ENCODE measurements around the gene PASK. TPM values are rescaled to one million over a fixed set of nuclear protein-coding genes. Genes with fewer than 3 reads are reported as not detected.

The PASK gene
- total RNA-seq, 5 donors from 2014 or later (not counting 1 experiment from before 2014, with no cell fraction given) = 80.5 to 272 (median 167) TPM

DNA sequence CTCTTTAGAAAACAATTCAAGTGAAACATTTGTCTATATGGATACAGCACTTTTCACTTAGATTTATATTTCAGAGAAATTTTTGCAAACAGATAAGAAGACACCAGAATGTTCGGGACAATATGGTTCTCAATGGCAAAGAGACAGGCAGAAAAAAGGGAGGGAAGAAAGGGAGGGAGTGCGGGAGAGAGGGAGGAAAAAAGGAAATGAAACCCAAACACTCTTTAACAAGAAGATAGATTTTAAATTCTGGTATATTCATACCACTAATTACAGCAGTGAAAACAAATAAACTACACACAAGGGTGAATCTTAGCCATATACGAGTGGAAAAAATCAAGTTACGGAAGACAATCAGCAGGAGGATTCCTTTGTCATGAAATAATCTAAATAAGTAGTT, 3.0 kb downstream of the PASK start:
- DNase-seq = no peak
- POLR2A ChIA-PET = no interaction called here

GRCh38 chr2:241142593-241142992, 6.7 kb downstream of the PASK start:
- Histone ChIP-seq H3K27me3 (replicated peaks in 1 of 2; ENCODE audit: control insufficient read depth in 2 of 2, extremely low read depth in 1 of 2, insufficient read depth in 2 of 2, low read length in 1 of 2) (no peaks in the 10 kb centered on the region), H3K4me1 (ENCODE audit: control insufficient read depth in 1 of 2, extremely low read depth in 1 of 2, insufficient read depth in 2 of 2, low read length in 2 of 2) (peaks cover 0 to under 1% of the 10 kb centered on the region in 2 experiments), H3K36me3 (ENCODE audit: control insufficient read depth in 2 of 2, extremely low read depth in 1 of 2, insufficient read depth in 1 of 2, low read length in 1 of 2) (peaks cover 8 to 38% of the 10 kb centered on the region in 2 donors), H3K4me3 (ENCODE audit: control insufficient read depth in 1 of 2, extremely low read depth in 1 of 2, low read length in 1 of 2) (no peak overlapping the region), H3K27ac (ENCODE audit: low read length) (no peak overlapping the region), H3K9me3 (no peaks in the 10 kb centered on the region)
- Mint-ChIP-seq H3K4me1 (peaks cover 4 to 27% (median 15%) of the 10 kb centered on the region in 3 donors), H3K27ac (no peak overlapping the region), H3K4me3 (no peak overlapping the region), H3K27me3 (no peaks in the 10 kb centered on the region), H3K36me3 (peaks cover 34% of the 10 kb centered on the region), H3K9me3 (no peaks in the 10 kb centered on the region)
- ChIA-PET CTCF (interaction anchor here in 1 of 2 donors (0.6 kb wide), 1 partner anchor 11 kb away, joined by 10 read pairs; no protein-coding TSS in a partner anchor), POLR2A (no interaction called here)
- DNase-seq = no peak
- no peak for ATAC-seq (replicated peaks in 1 of 4)
- WGBS (ENCODE audit: insufficient coverage) = 84% methylated on average over 8 of the region's 9 CpGs

More for the DNA sequence above, 3.0 kb downstream of the PASK start:
- H3K9me3 Mint-ChIP-seq = no peaks in the 10 kb centered on the region
- Histone ChIP-seq H3K27ac (ENCODE audit: low read length) (no peak overlapping the region), H3K36me3 (ENCODE audit: control insufficient read depth in 2 of 2, extremely low read depth in 1 of 2, insufficient read depth in 1 of 2, low read length in 1 of 2) (peaks cover 8 to 10% of the 10 kb centered on the region in 2 donors), H3K4me3 (ENCODE audit: control insufficient read depth in 1 of 2, extremely low read depth in 1 of 2, low read length in 1 of 2) (no peak overlapping the region), H3K9me3 (no peaks in the 10 kb centered on the region), H3K4me1 (ENCODE audit: control insufficient read depth in 1 of 2, extremely low read depth in 1 of 2, insufficient read depth in 2 of 2, low read length in 2 of 2) (peaks cover 9 to 19% of the 10 kb centered on the region in 2 experiments), H3K27me3 (replicated peaks in 1 of 2; ENCODE audit: control insufficient read depth in 2 of 2, extremely low read depth in 1 of 2, insufficient read depth in 2 of 2, low read length in 1 of 2) (no peaks in the 10 kb centered on the region)
- peaks cover 17% of the 10 kb centered on the region for H3K36me3 Mint-ChIP-seq
- H3K4me3 Mint-ChIP-seq = peak overlapping the region in 2 of 3 donors; percentile 9 to 100
- WGBS (ENCODE audit: insufficient coverage) = no CpG with 5 or more reads among the region's 4 CpGs
- CTCF ChIA-PET = interaction anchor here in 1 of 2 donors (1.2 kb wide), 1 partner anchor 51 kb away, joined by 3 read pairs; no protein-coding TSS in a partner anchor
- peaks cover 24 to 54% (median 34%) of the 10 kb centered on the region in 3 donors for H3K4me1 Mint-ChIP-seq
- no peaks in the 10 kb centered on the region for H3K27me3 Mint-ChIP-seq
- ATAC-seq (replicated peaks in 1 of 4) = no peak
- H3K27ac Mint-ChIP-seq = no peak overlapping the region

GRCh38 chr2:241142063-241142462, 7.2 kb downstream of the PASK start:
- Histone ChIP-seq H3K27ac (ENCODE audit: low read length) (no peak overlapping the region), H3K4me3 (ENCODE audit: control insufficient read depth in 1 of 2, extremely low read depth in 1 of 2, low read length in 1 of 2) (no peak overlapping the region), H3K36me3 (ENCODE audit: control insufficient read depth in 2 of 2, extremely low read depth in 1 of 2, insufficient read depth in 1 of 2, low read length in 1 of 2) (peaks cover 8 to 41% of the 10 kb centered on the region in 2 donors), H3K9me3 (no peaks in the 10 kb centered on the region), H3K4me1 (ENCODE audit: control insufficient read depth in 1 of 2, extremely low read depth in 1 of 2, insufficient read depth in 2 of 2, low read length in 2 of 2) (no peaks in the 10 kb centered on the region), H3K27me3 (replicated peaks in 1 of 2; ENCODE audit: control insufficient read depth in 2 of 2, extremely low read depth in 1 of 2, insufficient read depth in 2 of 2, low read length in 1 of 2) (no peaks in the 10 kb centered on the region)
- Mint-ChIP-seq H3K27ac (peak overlapping the region in 1 of 2 donors; percentile 22), H3K27me3 (no peaks in the 10 kb centered on the region), H3K9me3 (no peaks in the 10 kb centered on the region), H3K4me1 (peaks cover 4 to 26% (median 13%) of the 10 kb centered on the region in 3 donors), H3K36me3 (peaks cover 34% of the 10 kb centered on the region), H3K4me3 (no peak overlapping the region)
- ATAC-seq (replicated peaks in 1 of 4) (no peak), DNase-seq (no peak)
- POLR2A ChIA-PET = no interaction called here
- CTCF ChIA-PET = interaction anchor here in 1 of 2 donors (0.6 kb wide), 1 partner anchor 10 kb away, joined by 10 read pairs; no protein-coding TSS in a partner anchor
- WGBS (ENCODE audit: insufficient coverage) = 98% methylated on average over 6 of the region's 6 CpGs

- DNase-seq (no peak), ATAC-seq (replicated peaks in 1 of 4) (no peak)
- Mint-ChIP-seq H3K4me1 (peaks cover 0 to 22% (median 7%) of the 10 kb centered on the region in 3 donors), H3K27me3 (no peaks in the 10 kb centered on the region), H3K4me3 (no peak overlapping the region), H3K9me3 (no peaks in the 10 kb centered on the region), H3K36me3 (peaks cover 36% of the 10 kb centered on the region), H3K27ac (no peak overlapping the region)
- Histone ChIP-seq H3K4me3 (ENCODE audit: control insufficient read depth in 1 of 2, extremely low read depth in 1 of 2, low read length in 1 of 2) (no peak overlapping the region), H3K4me1 (ENCODE audit: control insufficient read depth in 1 of 2, extremely low read depth in 1 of 2, insufficient read depth in 2 of 2, low read length in 2 of 2) (no peaks in the 10 kb centered on the region), H3K27me3 (replicated peaks in 1 of 2; ENCODE audit: control insufficient read depth in 2 of 2, extremely low read depth in 1 of 2, insufficient read depth in 2 of 2, low read length in 1 of 2) (no peaks in the 10 kb centered on the region), H3K27ac (ENCODE audit: low read length) (no peak overlapping the region), H3K36me3 (ENCODE audit: control insufficient read depth in 2 of 2, extremely low read depth in 1 of 2, insufficient read depth in 1 of 2, low read length in 1 of 2) (peaks cover 8 to 49% of the 10 kb centered on the region in 2 donors), H3K9me3 (no peaks in the 10 kb centered on the region)
- CTCF ChIA-PET = interaction anchor here in 1 of 2 donors (0.6 kb wide), 1 partner anchor 17 kb away, joined by 3 read pairs; no protein-coding TSS in a partner anchor
- POLR2A ChIA-PET = no interaction called here
- 93% methylated on average over 14 of the region's 14 CpGs for WGBS (ENCODE audit: insufficient coverage)
Observed at GRCh38 chr2:241141214-241141770, 8.0 kb downstream of the PASK start.

DNA sequence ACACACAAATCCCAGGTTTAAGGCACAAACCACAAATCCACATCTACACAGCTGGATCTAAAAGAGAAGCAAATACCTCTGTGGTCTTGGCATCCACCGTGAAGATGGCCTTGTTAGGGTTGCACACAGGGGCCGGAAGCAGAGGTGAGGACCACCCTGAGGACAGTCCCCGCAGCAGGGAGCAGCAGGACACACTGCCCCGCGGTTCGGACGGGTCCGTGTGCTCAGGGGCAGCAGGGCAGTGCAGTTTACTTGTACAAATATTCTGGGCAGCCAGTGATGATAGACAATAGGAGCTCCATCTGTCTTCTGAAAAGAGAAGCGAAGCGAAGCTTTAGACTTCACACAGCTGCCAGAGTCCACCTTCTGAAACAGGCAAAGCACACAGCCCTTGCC, 8.8 kb downstream of the PASK start:
- no peak overlapping the region for H3K4me3 Mint-ChIP-seq
- CTCF ChIA-PET = no interaction called here

GRCh38 chr2:241139531-241140444, 9.5 kb downstream of the PASK start:
- Mint-ChIP-seq H3K4me3 (no peak overlapping the region), H3K27me3 (no peaks in the 10 kb centered on the region), H3K27ac (peak overlapping the region in 1 of 2 donors; percentile 34), H3K9me3 (no peaks in the 10 kb centered on the region), H3K36me3 (peaks cover 47% of the 10 kb centered on the region), H3K4me1 (peaks cover 0 to 13% (median 3%) of the 10 kb centered on the region in 3 donors)
- DNase-seq (no peak), ATAC-seq (replicated peaks in 1 of 4) (no peak)
- H3K27ac ChIP-seq (ENCODE audit: low read length) = no peak overlapping the region
- peaks cover 8 to 60% of the 10 kb centered on the region in 2 donors for H3K36me3 ChIP-seq (ENCODE audit: control insufficient read depth in 2 of 2, extremely low read depth in 1 of 2, insufficient read depth in 1 of 2, low read length in 1 of 2)
- 95% methylated on average over 20 of the region's 24 CpGs for WGBS (ENCODE audit: insufficient coverage)
- H3K4me3 ChIP-seq (ENCODE audit: control insufficient read depth in 1 of 2, extremely low read depth in 1 of 2, low read length in 1 of 2) = no peak overlapping the region
- H3K9me3 ChIP-seq = no peaks in the 10 kb centered on the region
- POLR2A ChIA-PET = no interaction called here
- CTCF ChIA-PET = no interaction called here
- H3K4me1 ChIP-seq (ENCODE audit: control insufficient read depth in 1 of 2, extremely low read depth in 1 of 2, insufficient read depth in 2 of 2, low read length in 2 of 2) = no peaks in the 10 kb centered on the region
- H3K27me3 ChIP-seq (replicated peaks in 1 of 2; ENCODE audit: control insufficient read depth in 2 of 2, extremely low read depth in 1 of 2, insufficient read depth in 2 of 2, low read length in 1 of 2) = no peaks in the 10 kb centered on the region

More for the DNA sequence above, 8.8 kb downstream of the PASK start:
- Histone ChIP-seq H3K9me3 (no peaks in the 10 kb centered on the region), H3K27ac (ENCODE audit: low read length) (no peak overlapping the region), H3K4me3 (ENCODE audit: control insufficient read depth in 1 of 2, extremely low read depth in 1 of 2, low read length in 1 of 2) (no peak overlapping the region), H3K36me3 (ENCODE audit: control insufficient read depth in 2 of 2, extremely low read depth in 1 of 2, insufficient read depth in 1 of 2, low read length in 1 of 2) (peaks cover 8 to 56% of the 10 kb centered on the region in 2 donors), H3K27me3 (replicated peaks in 1 of 2; ENCODE audit: control insufficient read depth in 2 of 2, extremely low read depth in 1 of 2, insufficient read depth in 2 of 2, low read length in 1 of 2) (no peaks in the 10 kb centered on the region), H3K4me1 (ENCODE audit: control insufficient read depth in 1 of 2, extremely low read depth in 1 of 2, insufficient read depth in 2 of 2, low read length in 2 of 2) (no peaks in the 10 kb centered on the region)
- POLR2A ChIA-PET = no interaction called here
- no peak for DNase-seq
- H3K27me3 Mint-ChIP-seq = no peaks in the 10 kb centered on the region
- no peak for ATAC-seq (replicated peaks in 1 of 4)
- no peaks in the 10 kb centered on the region for H3K9me3 Mint-ChIP-seq
- H3K36me3 Mint-ChIP-seq = peaks cover 45% of the 10 kb centered on the region
- no peak overlapping the region for H3K27ac Mint-ChIP-seq
- peaks cover 0 to 18% (median 3%) of the 10 kb centered on the region in 3 donors for H3K4me1 Mint-ChIP-seq
- WGBS (ENCODE audit: insufficient coverage) = 97% methylated on average over 10 of the region's 10 CpGs

All from T-cell (primary cell).